ENCODE data around the gene ZMYND11. TPM values are rescaled to one million over a fixed set of nuclear protein-coding genes. Genes with fewer than 3 reads are reported as not detected.

The ZMYND11 gene
- 10 to 100 TPM; 34.2 to 37.7 TPM for total RNA-seq
- polyA plus RNA-seq (2013, experiment 1 of 2), result 35.0 TPM
- 35.4 TPM for polyA plus RNA-seq (2013, experiment 2 of 2)
- long read RNA-seq, experiment 1, partial matches to known transcripts, result 8 of 13 reads
- long read RNA-seq, experiment 1, other reads (novel, unspliced or antisense), result 5 of 13 reads
- long read RNA-seq, experiment 2, full-length matches to known transcripts, result 18 of 90 reads
- long read RNA-seq, experiment 2, partial matches to known transcripts, result 20 of 90 reads
- long read RNA-seq, experiment 2, other reads (novel, unspliced or antisense), result 52 of 90 reads
- long read RNA-seq, experiment 3, full-length matches to known transcripts, result 26 of 100 reads
- long read RNA-seq, experiment 3, partial matches to known transcripts, result 8 of 100 reads
- long read RNA-seq, experiment 3, other reads (novel, unspliced or antisense), result 66 of 100 reads
- long read RNA-seq, experiment 4, partial matches to known transcripts, result 3 of 4 reads
- long read RNA-seq, experiment 4, other reads (novel, unspliced or antisense), result 1 of 4 reads

- peak; percentile 81 for DNase-seq
- Histone ChIP-seq H3K36me3 (ENCODE audit: control insufficient read depth, insufficient read depth, low read length) (no peaks in the 10 kb centered on the region), H3K4me1 (ENCODE audit: control insufficient read depth, insufficient read depth, low read length) (no peaks in the 10 kb centered on the region), H3K4me3 (ENCODE audit: low read length) (peak within 1 kb of the TSS; percentile 90), H3K9ac (ENCODE audit: extremely low read depth, low read length, poor library complexity, severe bottlenecking) (peak within 1 kb of the TSS; percentile 62), H3K27me3 (ENCODE audit: control insufficient read depth, insufficient read depth, low read length, poor library complexity, severe bottlenecking) (peaks cover 39% of the 10 kb centered on the region), H3K27ac (ENCODE audit: low read depth, low read length) (peak within 1 kb of the TSS; percentile 82), H3K9me3 (ENCODE audit: control insufficient read depth, low read length) (no peaks in the 10 kb centered on the region)
- WGBS, 2 experiments (ENCODE audit: insufficient coverage in 1 of 2, insufficient read length in 1 of 2), result 0% methylated on average over 2 to 70 of the region's 73 CpGs
- H3K27ac Mint-ChIP-seq, result peak within 1 kb of the TSS; percentile 84
- no peaks in the 10 kb centered on the region for H3K9me3 Mint-ChIP-seq
- H3K4me3 Mint-ChIP-seq, result peak within 1 kb of the TSS; percentile 74
- H3K36me3 Mint-ChIP-seq (ENCODE audit: low read depth), result no peaks in the 10 kb centered on the region
- TF ChIP-seq, protein P1, sequence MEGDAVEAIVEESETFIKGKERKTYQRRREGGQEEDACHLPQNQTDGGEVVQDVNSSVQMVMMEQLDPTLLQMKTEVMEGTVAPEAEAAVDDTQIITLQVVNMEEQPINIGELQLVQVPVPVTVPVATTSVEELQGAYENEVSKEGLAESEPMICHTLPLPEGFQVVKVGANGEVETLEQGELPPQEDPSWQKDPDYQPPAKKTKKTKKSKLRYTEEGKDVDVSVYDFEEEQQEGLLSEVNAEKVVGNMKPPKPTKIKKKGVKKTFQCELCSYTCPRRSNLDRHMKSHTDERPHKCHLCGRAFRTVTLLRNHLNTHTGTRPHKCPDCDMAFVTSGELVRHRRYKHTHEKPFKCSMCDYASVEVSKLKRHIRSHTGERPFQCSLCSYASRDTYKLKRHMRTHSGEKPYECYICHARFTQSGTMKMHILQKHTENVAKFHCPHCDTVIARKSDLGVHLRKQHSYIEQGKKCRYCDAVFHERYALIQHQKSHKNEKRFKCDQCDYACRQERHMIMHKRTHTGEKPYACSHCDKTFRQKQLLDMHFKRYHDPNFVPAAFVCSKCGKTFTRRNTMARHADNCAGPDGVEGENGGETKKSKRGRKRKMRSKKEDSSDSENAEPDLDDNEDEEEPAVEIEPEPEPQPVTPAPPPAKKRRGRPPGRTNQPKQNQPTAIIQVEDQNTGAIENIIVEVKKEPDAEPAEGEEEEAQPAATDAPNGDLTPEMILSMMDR (conservative IDR thresholded peaks at IDR 0.05), result no peak
- peaks cover 23% of the 10 kb centered on the region for H3K4me1 Mint-ChIP-seq
- H3K27me3 Mint-ChIP-seq (ENCODE audit: insufficient read depth), result peaks cover 41% of the 10 kb centered on the region
These were observed at the start of gene ZMYND11 for GRCh38 chr10:135132-135600. Gene ZMYND11, plus strand, starts transcription at chr10:135455. Its CDS starts 44,558 bp downstream, at chr10:180013.

GRCh38 chr10:86031-86430, 49.2 kb upstream of the ZMYND11 start:
- 83 to 90% methylated on average over 6 to 8 of the region's 10 CpGs for WGBS, 2 experiments (ENCODE audit: insufficient coverage in 1 of 2, insufficient read length in 1 of 2)
- Histone ChIP-seq H3K4me1 (ENCODE audit: control insufficient read depth, insufficient read depth, low read length) (no peaks in the 10 kb centered on the region), H3K9ac (ENCODE audit: extremely low read depth, low read length, poor library complexity, severe bottlenecking) (no peak overlapping the region), H3K9me3 (ENCODE audit: control insufficient read depth, low read length) (no peaks in the 10 kb centered on the region), H3K27me3 (ENCODE audit: control insufficient read depth, insufficient read depth, low read length, poor library complexity, severe bottlenecking) (no peaks in the 10 kb centered on the region), H3K36me3 (ENCODE audit: control insufficient read depth, insufficient read depth, low read length) (no peaks in the 10 kb centered on the region), H3K4me3 (ENCODE audit: low read length) (no peak overlapping the region), H3K27ac (ENCODE audit: low read depth, low read length) (no peak overlapping the region)
- H3K9me3 Mint-ChIP-seq, result no peaks in the 10 kb centered on the region
- TF ChIP-seq, protein P1 (conservative IDR thresholded peaks at IDR 0.05), result no peak
- peaks cover 31% of the 10 kb centered on the region for H3K27me3 Mint-ChIP-seq (ENCODE audit: insufficient read depth)
- no peak overlapping the region for H3K4me3 Mint-ChIP-seq
- no peak overlapping the region for H3K27ac Mint-ChIP-seq
- H3K4me1 Mint-ChIP-seq, result peaks cover 4% of the 10 kb centered on the region
- no peak for DNase-seq
- H3K36me3 Mint-ChIP-seq (ENCODE audit: low read depth), result no peaks in the 10 kb centered on the region

- TF ChIP-seq, protein P1 (conservative IDR thresholded peaks at IDR 0.05), result no peak
- no peaks in the 10 kb centered on the region for H3K36me3 ChIP-seq (ENCODE audit: control insufficient read depth, insufficient read depth, low read length)
- Mint-ChIP-seq H3K4me3 (no peak overlapping the region), H3K27me3 (ENCODE audit: insufficient read depth) (peaks cover 27% of the 10 kb centered on the region), H3K9me3 (no peaks in the 10 kb centered on the region), H3K27ac (no peak overlapping the region), H3K36me3 (ENCODE audit: low read depth) (no peaks in the 10 kb centered on the region), H3K4me1 (peaks cover 4% of the 10 kb centered on the region)
- H3K27me3 ChIP-seq (ENCODE audit: control insufficient read depth, insufficient read depth, low read length, poor library complexity, severe bottlenecking), result no peaks in the 10 kb centered on the region
- no peak overlapping the region for H3K27ac ChIP-seq (ENCODE audit: low read depth, low read length)
- no peaks in the 10 kb centered on the region for H3K4me1 ChIP-seq (ENCODE audit: control insufficient read depth, insufficient read depth, low read length)
- 80 to 91% methylated on average over 10 to 19 of the region's 19 CpGs for WGBS, 2 experiments (ENCODE audit: insufficient coverage in 1 of 2, insufficient read length in 1 of 2)
- H3K9ac ChIP-seq (ENCODE audit: extremely low read depth, low read length, poor library complexity, severe bottlenecking), result no peak overlapping the region
- no peak for DNase-seq
- H3K4me3 ChIP-seq (ENCODE audit: low read length), result no peak overlapping the region
- no peaks in the 10 kb centered on the region for H3K9me3 ChIP-seq (ENCODE audit: control insufficient read depth, low read length)
These were observed 47.8 kb upstream of the ZMYND11 start for GRCh38 chr10:87177-88080.
